ENCODE data around the gene CDYL.

Gene CDYL

GRCh38 chr6:4935975-4936680, 159.9 kb downstream of the CDYL start:
- no peak for DNase-seq (ENCODE audit: low spot score)

GRCh38 chr6:4936681-4937041, 160.5 kb downstream of the CDYL start:
- peak; percentile 22 for DNase-seq (ENCODE audit: low spot score)

GRCh38 chr6:4937414-4937813, 161.2 kb downstream of the CDYL start:
- DNase-seq (ENCODE audit: low spot score) = no peak

- DNase-seq (ENCODE audit: low spot score) = peak; percentile 20
Observed at GRCh38 chr6:4939241-4939640, 163.0 kb downstream of the CDYL start.

GRCh38 chr6:4940416-4940815, 164.2 kb downstream of the CDYL start:
- DNase-seq (ENCODE audit: low spot score) = no peak

- DNase-seq (ENCODE audit: low spot score) = peak; percentile 85
Observed at GRCh38 chr6:4941782-4942672, 165.8 kb downstream of the CDYL start.

- DNase-seq (ENCODE audit: low spot score) = no peak
Observed at GRCh38 chr6:4942673-4943009, 166.4 kb downstream of the CDYL start.

GRCh38 chr6:4943716-4944115, 167.5 kb downstream of the CDYL start:
- no peak for DNase-seq (ENCODE audit: low spot score)

- DNase-seq (ENCODE audit: low spot score) = no peak
Observed at GRCh38 chr6:4944325-4944724, 168.1 kb downstream of the CDYL start.

- DNase-seq (ENCODE audit: low spot score) = no peak
Observed at GRCh38 chr6:4946521-4946920, 170.3 kb downstream of the CDYL start.

- no peak for DNase-seq (ENCODE audit: low spot score)
Observed at GRCh38 chr6:4947716-4948115, 171.5 kb downstream of the CDYL start.

- no peak for DNase-seq (ENCODE audit: low spot score)
Observed at GRCh38 chr6:4948781-4949450, 172.7 kb downstream of the CDYL start.

- DNase-seq (ENCODE audit: low spot score) = no peak
Observed at GRCh38 chr6:4950076-4950475, 173.9 kb downstream of the CDYL start.

- DNase-seq (ENCODE audit: low spot score) = no peak
Observed at GRCh38 chr6:4950836-4951533, 174.8 kb downstream of the CDYL start.

GRCh38 chr6:4953440-4953839, 177.2 kb downstream of the CDYL start:
- no peak for DNase-seq (ENCODE audit: low spot score)

GRCh38 chr6:4956625-4957024, 180.4 kb downstream of the CDYL start:
- DNase-seq (ENCODE audit: low spot score) = no peak

- no peak for DNase-seq (ENCODE audit: low spot score)
Observed at GRCh38 chr6:4957521-4958231, 181.5 kb downstream of the CDYL start.

GRCh38 chr6:4958624-4959023, 182.4 kb downstream of the CDYL start:
- DNase-seq (ENCODE audit: low spot score) = no peak

- DNase-seq (ENCODE audit: low spot score) = no peak
Observed at GRCh38 chr6:4961322-4962168, 185.3 kb downstream of the CDYL start.

- DNase-seq (ENCODE audit: low spot score) = no peak
Observed at GRCh38 chr6:4962905-4963304, 186.7 kb downstream of the CDYL start.
